DOHH2 (cell line): ENCODE measurements around the gene SKA1.
"Not testable (repeated sequence)": the region's sequence is repeated elsewhere in the genome, so short reads cannot be mapped to it uniquely, and the experiment has no call there.

Source experiments
- H3F3A ChIP-seq: fragments of 200-600 bp; sonication (generic), shearing (Covaris generic); 2 replicates; pipeline ENCODE4 v1.6.0; 2016; ENCODE audit warnings: antibody characterized with exemption, mild to moderate bottlenecking; ENCODE audit not compliant: control insufficient read depth, insufficient read depth
- H3K27ac ChIP-seq: fragments of 200-600 bp; sonication (generic); 2 replicates; pipeline ENCODE4 v1.5.1; 2014; ENCODE audit warnings: low read depth, mild to moderate bottlenecking, low read length, moderate library complexity
- H3K27me3 ChIP-seq: fragments of 200-600 bp; sonication (generic); 2 replicates; pipeline ENCODE4 v1.6.1; 2014; ENCODE audit warnings: mild to moderate bottlenecking, low read length, mixed read lengths; ENCODE audit not compliant: control insufficient read depth
- H3K36me3 ChIP-seq: fragments of 200-600 bp; sonication (generic); 2 replicates; pipeline ENCODE4 v1.6.1; 2014; ENCODE audit warnings: mild to moderate bottlenecking, low read length, moderate library complexity, mixed read lengths; ENCODE audit not compliant: control insufficient read depth
- H3K4me1 ChIP-seq: fragments of 200-600 bp; sonication (generic); 2 replicates; pipeline ENCODE4 v1.6.1; 2014; ENCODE audit warnings: mild to moderate bottlenecking, low read length, mixed read lengths; ENCODE audit not compliant: control insufficient read depth
- H3K4me2 ChIP-seq: fragments of 200-600 bp; sonication (generic); 2 replicates; pipeline ENCODE4 v1.6.0; 2014; ENCODE audit warnings: mild to moderate bottlenecking, low read length, moderate library complexity
- H3K4me3 ChIP-seq: fragments of 200-600 bp; sonication (generic); 2 replicates; pipeline ENCODE4 v1.5.1; 2014; ENCODE audit warnings: mild to moderate bottlenecking, low read length, mixed read lengths
- H3K79me2 ChIP-seq: fragments of 200-600 bp; sonication (generic); 2 replicates; pipeline ENCODE4 v1.6.1; 2014; ENCODE audit warnings: mild to moderate bottlenecking, low read length, mixed read lengths; ENCODE audit not compliant: control insufficient read depth
- H3K9me2 ChIP-seq: fragments of 200-600 bp; sonication (generic); replicated peaks from 2 replicates; pipeline ENCODE4 v1.6.1; 2014; ENCODE audit warnings: mild to moderate bottlenecking, low read length, mixed read lengths; ENCODE audit not compliant: control insufficient read depth
- H3K9me3 ChIP-seq: fragments of 200-600 bp; sonication (generic); 2 replicates; pipeline ENCODE4 v1.6.1; 2014; ENCODE audit warnings: antibody characterized with exemption, low read length, mixed read lengths; ENCODE audit not compliant: control insufficient read depth, insufficient read depth
- H4K20me1 ChIP-seq: fragments of 200-600 bp; sonication (generic); 2 replicates; pipeline ENCODE4 v1.6.0; 2014; ENCODE audit warnings: low read depth, mild to moderate bottlenecking, antibody characterized with exemption, low read length, moderate library complexity; ENCODE audit not compliant: control insufficient read depth, insufficient read depth
- CTCF ChIP-seq: fragments of 200-600 bp; sonication (generic); IDR thresholded peaks from one replicate; pipeline ENCODE4 v1.5.1; 2014; ENCODE audit warnings: antibody characterized with exemption, mild to moderate bottlenecking, low read depth, low read length; ENCODE audit not compliant: poor library complexity, severe bottlenecking
- EZH2phosphoT487 ChIP-seq: fragments of 200-600 bp; sonication (generic); IDR thresholded peaks from 2 replicates; pipeline ENCODE4 v1.6.1; 2017; ENCODE audit warnings: borderline replicate concordance, mild to moderate bottlenecking, antibody characterized with exemption, low read length, moderate library complexity, mixed read lengths

The SKA1 gene

DNA sequence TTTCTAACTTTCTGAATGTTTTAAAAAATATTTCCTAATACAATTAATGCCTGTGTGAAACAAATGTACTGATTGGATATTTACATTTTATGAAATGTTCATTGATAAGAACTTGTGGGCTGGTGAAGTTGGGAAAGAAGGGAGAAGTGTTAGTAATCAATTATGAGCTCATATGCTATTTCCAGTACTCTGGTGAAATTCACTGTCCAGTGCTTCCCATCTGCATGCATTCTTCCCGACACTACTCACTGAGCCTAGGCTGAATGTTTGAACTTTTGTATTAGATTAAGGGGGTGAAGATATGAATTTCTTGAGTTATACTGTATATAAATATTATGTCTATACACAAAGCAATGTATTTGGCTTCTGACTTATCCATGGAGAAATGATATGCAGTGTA lies 36.0 kb downstream of the SKA1 start:
- H3K36me3 ChIP-seq, result no peaks in the 10 kb centered on the region
- no peaks in the 10 kb centered on the region for H3K79me2 ChIP-seq
- H4K20me1 ChIP-seq, result no peaks in the 10 kb centered on the region
- no peaks in the 10 kb centered on the region for H3K4me1 ChIP-seq
- no peak for TF ChIP-seq CTCF
- TF ChIP-seq EZH2phosphoT487, result no peak
- no peak overlapping the region for H3K4me2 ChIP-seq
- no peaks in the 10 kb centered on the region for H3K9me3 ChIP-seq
- H3F3A ChIP-seq, result no peaks in the 10 kb centered on the region
- H3K4me3 ChIP-seq, result no peak overlapping the region
- no peaks in the 10 kb centered on the region for H3K9me2 ChIP-seq
- H3K27ac ChIP-seq, result no peak overlapping the region
- H3K27me3 ChIP-seq, result no peaks in the 10 kb centered on the region

DNA sequence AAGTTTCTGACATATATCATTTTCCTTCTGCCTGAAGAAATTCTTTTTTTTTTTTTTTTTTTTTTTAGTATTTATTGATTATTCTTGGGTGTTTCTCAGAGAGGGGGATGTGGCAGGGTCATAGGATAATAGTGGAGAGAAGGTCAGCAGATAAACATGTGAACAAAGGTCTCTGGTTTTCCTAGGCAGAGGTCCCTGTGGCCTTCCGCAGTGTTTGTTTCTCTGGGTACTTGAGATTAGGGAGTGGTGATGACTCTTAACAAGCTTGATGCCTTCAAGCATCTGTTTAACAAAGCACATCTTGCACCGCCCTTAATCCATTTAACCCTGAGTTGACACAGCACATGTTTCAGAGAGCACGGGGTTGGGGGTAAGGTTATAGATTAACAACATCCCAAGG lies 42.0 kb downstream of the SKA1 start:
- H3F3A ChIP-seq, H3K36me3 ChIP-seq, H3K27me3 ChIP-seq, H3K27ac ChIP-seq, H3K4me1 ChIP-seq, H4K20me1 ChIP-seq, H3K79me2 ChIP-seq, H3K4me3 ChIP-seq, H3K4me2 ChIP-seq, H3K9me3 ChIP-seq, H3K9me2 ChIP-seq: not testable (repeated sequence)

DNA sequence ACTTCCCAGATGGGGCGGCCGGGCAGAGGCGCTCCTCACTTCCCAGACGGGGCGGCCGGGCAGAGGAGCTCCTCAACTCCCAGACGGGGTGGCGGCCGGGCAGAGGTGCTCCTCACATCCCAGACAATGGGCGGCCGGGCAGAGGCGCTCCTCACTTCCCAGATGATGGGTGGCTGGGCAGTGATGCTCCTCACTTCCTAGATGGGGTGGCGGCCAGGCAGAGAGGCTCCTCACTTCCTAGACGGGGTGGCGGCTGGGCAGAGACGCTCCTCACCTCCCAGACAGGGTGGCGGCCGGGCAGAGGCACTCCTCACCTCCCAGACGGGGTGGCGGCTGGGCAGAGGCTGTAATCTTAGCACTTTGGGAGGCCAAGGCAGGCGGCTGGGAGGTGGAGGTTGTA lies 42.9 kb downstream of the SKA1 start:
- H3K9me2 ChIP-seq, H4K20me1 ChIP-seq, H3K9me3 ChIP-seq, H3K36me3 ChIP-seq, H3K79me2 ChIP-seq, H3F3A ChIP-seq, H3K4me3 ChIP-seq, H3K27me3 ChIP-seq, H3K4me1 ChIP-seq, H3K4me2 ChIP-seq, H3K27ac ChIP-seq: not testable (repeated sequence)

GRCh38 chr18:50418650-50419049 lies 43.8 kb downstream of the SKA1 start:
- Histone ChIP-seq H3K4me2 (no peak overlapping the region), H3K9me2 (no peaks in the 10 kb centered on the region), H3K27ac (no peak overlapping the region), H3K79me2 (no peaks in the 10 kb centered on the region), H3K9me3 (no peaks in the 10 kb centered on the region), H3K36me3 (no peaks in the 10 kb centered on the region), H3K4me1 (no peaks in the 10 kb centered on the region), H3K27me3 (peaks cover 7% of the 10 kb centered on the region; the same call in 1 of the 2 replicates), H3K4me3 (no peak overlapping the region), H4K20me1 (no peaks in the 10 kb centered on the region), H3F3A (no peaks in the 10 kb centered on the region)
- TF ChIP-seq EZH2phosphoT487 (no peak), CTCF (no peak)
